ENCODE measurements around the gene PSMD6.

Gene PSMD6

DNA sequence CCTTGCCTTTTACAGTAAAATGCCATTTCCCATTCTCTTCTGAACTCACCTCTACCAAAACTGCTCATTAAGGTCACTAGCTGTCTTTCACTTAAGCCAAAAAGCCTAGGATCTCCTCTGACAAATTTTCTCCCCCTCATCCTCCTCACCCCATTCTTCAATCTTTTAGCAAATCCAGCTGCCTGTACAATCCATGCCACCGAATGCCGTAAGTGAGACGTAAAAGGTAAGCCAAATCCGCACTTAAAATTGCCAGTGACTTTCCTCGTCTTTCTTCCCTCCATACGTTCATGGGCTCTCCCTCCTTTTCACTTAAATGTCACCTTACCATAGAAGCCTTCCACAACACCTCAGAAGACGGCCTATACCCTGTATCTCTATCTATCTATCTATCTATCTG, 13.8 kb downstream of the PSMD6 start:
- DNase-seq, result no peak

DNA sequence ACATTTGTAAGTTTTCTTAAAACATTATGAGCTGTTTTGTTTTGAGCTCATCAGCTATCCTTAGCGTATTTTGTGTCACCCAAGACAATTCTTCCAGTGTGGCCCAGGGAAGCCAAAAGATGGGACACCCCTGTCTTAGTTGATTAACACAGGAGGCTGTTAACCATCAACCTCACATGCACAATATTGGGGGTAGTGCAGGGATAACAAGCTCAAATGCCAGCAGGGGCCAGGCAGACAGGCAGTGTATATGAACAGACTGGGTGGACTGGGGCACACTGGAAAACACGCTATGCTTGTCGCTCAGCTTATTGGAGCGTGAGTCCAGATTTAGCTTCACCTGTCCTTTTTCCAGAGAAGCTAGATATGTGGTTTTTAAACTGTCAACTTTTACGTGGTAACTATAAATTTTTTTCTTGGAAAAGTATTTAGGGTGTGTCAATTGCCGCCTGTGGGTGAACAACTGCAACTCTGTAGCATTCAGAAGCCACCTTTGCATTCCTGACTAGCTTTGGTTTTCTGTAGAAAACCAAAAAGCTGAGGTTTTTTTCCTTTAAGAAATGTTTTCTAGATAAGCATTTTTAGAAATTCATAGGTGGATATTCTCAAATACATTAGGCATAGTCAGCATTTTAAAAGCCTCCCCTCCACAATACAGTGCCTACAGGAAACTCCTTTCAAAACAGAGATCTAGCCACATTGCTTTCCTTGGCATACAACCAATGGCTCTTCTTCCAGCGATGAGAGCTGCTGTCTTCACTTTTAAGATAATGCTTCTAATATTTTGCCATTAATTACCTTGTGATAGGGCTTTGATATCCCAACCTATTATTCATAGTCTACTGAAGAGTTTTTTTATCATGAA, 14.6 kb downstream of the PSMD6 start:
- no peak for DNase-seq

DNA sequence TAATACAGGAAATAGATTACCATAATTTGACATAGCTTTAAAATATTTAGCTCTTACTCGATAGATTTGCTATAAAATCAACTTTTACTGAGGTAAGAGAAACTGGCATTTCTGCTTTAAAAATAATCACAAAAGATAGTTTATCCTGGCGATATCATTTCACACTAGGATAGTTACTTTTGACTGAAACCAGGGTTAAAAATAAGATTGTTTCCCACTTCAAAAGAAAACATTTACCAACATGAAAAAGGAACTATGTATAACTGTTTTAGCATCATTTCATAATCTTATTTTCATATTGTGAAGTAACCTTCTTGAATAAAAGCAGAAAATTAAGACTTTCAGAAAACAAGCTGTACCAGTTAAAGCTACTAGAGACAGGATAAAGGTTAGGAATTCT, 15.3 kb downstream of the PSMD6 start:
- no peak for DNase-seq

DNA sequence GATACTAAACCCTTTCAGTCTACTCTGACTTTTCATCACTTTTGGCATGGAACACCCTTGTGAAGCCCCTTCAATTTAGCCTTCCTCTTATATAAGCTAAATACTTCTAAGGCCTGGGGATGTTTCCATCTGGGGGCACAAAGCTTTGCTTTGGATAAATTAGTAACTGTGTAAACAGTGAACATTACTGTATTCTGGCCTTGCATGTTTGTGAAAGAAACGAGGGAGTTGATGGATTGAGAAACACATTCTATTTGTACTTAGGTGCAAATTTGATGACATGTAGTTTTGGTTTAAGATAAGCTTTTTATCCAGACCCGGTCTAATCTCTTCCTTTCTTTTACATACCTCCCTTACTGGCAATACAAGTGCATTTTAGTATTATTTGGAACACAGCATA, 19.7 kb downstream of the PSMD6 start:
- DNase-seq, result no peak

DNA sequence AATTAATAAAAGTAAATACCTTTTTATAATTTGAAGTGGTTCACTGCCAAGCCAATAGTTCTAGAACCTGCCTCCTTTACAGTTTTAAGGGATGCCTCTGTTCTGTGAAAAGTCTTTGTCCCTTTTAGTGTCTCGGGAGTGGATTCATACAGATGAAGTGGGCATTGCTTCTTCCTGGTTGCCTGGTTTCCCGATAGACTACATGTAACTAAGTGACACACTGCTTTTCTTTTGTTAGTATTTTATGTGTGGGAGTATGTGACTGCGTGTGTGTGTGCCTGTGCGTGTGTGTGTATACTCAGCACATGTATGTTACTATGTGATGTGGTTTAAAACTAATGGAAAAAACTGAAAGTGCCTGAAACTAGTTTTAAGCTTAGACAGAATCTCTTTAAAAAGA, 21.1 kb downstream of the PSMD6 start:
- no peak for DNase-seq

DNA sequence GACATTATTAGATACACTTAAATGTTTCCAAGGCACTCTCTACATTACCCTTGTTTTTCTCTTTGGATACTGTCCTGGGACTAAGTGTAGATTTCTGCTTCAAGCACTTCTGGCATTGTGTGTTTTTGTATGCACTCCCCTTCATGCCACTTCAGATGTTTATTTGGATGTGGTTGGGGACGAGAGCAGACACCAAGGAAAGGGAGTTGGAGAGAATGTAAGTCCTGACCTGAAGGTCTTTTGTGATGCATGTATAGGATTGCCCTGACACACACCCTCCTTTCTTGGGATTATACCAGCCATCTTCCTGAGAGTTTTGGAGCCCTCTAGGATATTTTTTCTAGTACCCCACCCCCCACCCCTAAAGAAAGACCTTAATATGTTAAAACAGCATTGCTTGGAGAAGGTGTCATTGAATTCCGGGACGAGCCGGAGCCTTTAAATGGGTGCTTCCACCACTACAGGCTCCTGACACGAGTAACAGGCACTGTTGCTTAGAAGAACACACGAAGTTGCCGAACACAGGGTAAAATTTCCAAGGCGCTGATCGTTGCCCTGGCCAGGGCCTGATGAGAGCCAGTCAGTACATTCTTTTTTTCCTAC, 22.7 kb downstream of the PSMD6 start:
- no peak for DNase-seq

DNA sequence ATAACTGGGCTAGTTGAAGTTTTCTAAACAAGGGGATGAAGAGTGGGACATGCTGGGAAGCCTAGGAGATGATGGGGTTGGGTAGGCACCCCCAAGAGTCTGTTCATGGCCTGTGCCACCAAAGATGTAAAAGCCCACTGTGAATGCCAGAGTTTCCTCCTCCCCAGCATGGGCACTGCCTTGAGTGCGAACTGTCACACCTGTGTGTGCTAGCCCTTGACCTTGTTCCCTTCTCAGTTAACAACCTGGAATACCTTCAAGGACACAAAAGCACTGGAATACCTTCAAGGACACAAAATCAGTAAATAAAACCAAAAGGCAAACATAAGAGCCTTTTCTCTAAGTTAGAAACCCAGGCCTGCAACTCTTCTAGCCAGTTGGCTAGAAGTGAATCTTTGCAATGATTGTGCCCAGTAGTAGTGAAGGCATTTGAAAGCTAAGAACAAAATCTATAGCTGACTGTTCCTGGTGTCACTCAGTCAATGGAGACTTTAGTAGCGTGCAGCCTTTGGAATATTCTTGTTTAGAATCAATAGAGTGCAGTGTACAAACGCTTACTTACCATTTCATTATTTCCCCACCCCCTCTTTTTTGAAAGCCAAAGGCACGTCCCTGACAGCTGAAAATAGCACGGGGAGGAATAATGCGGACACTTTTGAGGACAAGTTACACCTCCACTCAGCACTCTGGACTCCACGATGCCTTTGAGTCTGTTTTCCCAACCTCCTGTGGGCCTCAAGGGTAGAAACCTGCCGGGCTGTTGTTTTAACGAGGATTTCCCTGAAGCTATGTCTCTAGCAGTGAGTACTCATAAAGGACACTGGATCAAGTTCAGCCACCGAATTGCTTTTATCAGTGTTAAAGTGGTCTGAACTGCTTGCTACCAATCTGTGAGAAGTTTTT, 24.2 kb downstream of the PSMD6 start:
- no peak for DNase-seq

DNA sequence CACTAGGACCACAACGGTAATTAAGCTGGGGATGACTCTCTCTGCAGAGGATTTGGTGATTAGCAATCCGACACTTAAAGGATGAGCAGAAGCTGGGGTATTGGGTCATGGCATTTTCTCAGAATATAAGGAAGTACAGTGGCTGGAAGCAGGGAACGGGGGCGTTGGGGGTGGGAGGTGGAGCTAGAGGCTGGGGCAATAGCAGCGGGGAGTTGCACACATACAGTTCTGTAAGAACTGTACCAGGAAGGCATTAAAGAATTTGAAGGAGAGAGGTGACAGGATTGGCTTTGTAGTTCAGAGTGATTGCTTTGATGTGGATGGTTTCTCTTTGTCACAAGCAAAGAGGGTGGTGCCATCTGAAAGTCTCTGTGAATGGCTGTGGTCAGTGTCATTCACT, 28.2 kb downstream of the PSMD6 start:
- DNase-seq, result no peak

DNA sequence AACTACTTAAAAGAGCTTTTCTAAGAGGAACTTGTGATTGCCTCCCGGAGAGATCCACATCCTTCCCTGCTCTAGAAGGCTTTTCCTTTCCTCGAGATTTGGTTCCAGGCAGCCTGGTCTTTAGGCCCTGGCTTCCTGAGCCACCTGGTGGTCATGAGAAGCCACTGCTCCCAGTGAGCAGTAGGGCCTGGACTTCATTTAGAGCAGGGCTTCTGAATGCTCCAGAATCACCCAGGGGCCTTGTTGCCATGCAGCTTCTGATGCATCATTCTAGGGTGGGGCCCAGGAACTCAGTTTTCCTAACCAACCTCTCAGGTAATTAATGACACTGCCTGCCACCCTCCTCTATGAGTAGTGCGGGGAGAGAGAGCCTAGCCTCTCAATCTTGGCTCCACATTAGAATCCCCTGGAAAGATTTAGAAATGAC, 29.6 kb downstream of the PSMD6 start:
- DNase-seq, result no peak

DNA sequence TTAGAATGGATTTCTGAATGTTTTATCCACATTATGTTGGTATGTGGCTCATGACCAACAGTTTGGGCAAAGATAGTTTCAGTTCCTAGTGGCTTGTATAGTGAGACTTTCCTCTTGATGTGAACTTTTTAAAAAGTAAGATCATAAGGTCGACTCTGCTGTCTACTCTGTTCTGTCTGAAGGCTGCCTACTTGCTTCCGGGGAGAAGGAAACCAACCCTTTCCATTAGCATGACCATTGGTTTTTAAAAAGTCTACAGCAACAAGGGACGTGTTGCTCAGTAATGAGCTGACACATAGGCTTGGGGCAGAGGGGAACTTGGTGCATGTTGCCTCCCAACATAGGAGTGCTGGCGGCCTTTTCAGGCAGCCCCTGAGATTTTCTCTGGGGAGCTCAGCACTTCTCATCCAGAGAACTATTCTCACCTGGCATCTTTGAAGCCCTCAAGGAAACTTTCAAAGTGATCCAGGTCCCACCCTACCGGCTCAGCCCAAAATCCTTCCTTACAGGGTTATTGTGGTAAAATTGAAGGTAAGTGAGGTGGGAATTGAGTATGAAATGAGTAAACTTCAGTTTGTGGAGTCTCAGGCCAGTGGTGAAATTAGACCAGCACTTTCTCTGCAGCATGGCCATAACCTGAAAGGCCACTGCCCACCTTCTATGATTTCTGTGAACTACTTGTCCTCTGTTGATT, 30.6 kb downstream of the PSMD6 start:
- no peak for DNase-seq

DNA sequence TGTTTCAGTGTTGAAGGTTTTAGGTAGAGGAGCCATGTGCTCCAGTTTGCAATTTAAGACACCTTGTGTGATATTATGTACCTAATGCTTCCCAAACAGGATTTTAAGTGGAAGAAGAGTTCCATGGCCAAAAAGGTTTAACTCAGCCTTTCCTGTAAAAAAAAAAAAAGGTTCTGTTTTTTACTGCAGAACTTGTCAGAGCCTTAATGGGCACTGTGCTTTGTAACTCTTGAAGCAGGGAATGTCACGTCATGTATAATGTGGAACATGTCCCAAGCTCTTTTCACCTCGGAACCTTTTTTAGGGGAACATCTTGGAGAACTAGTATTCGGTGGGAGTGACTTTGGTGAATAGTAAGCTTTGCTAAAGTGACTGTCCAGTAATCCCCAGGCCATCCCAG, 31.6 kb downstream of the PSMD6 start:
- no peak for DNase-seq

DNA sequence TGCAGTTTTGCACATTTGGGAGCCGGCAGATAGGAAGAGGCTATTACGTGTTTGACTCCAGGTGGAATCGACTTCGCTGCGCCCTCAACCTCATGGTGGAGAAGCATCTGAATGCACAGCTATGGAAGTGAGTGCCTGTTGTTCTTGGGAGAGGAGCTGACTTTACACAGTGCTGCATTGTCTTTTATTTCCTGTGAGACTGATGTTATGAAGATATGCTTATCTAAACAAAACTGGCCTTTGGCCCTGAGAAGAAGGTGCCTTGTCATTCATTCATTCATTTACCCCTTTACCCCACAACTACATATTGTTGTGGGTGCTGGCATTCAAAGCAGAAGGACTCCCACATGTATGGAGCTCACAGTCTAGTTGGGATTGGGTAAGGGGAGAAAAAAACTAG, 32.6 kb downstream of the PSMD6 start:
- DNase-seq, result no peak

DNA sequence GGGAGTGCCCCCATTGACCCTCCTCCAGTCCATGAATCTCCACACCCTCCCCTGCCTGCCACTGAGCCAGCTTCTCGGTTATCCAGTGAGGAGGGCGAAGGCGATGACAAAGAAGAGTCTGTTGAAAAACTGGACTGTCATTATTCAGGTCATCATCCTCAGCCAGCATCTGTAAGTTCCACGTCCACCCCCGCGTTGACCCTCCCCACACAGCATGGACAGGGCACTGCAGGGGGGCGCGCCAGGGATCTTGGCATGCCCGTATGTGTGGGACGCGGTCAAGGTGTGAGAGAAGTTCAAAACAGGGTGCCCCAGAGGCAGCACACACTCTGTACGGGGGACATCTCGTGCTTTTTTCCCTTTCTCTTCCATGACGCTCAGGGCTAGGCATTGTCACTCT, 33.1 kb downstream of the PSMD6 start:
- no peak for DNase-seq

DNA sequence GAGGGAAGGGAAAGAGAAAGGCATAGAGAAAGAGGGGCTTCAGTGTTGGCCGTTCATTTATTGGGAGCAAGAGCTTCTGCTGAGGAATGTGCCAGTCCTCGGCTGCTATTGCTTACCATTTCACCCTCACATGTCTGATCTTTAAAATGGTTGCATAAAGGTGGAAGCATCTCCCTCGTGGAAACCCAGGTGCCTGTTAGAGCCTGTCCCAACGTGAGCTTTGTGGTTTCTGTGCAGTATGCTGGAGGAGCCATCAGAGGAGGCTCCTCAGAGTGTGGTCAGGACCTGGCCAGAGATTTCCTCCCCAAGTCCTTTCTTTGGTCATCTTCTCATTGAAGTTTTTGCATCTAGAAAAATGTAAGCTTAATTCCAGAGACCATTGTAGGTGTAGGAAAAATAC, 34.4 kb downstream of the PSMD6 start:
- no peak for DNase-seq

DNA sequence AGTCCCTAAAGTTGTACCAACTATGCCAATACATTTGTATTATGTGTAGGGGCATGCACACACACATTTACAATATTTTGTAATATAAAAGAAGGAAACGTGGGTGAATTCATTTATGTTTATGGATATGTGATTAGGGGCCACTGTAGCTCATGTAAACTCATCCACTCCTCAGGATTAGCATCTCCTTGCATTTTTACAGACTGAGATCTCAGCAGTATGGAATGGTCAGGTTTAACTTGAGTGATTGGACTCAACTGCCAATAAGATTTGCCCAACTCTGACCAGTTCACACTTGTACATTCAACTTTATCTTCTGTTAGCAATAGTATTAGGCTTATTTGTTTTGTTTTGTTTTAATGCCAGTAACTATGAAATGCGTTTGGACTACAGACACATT, 36.5 kb downstream of the PSMD6 start:
- no peak for DNase-seq

DNA sequence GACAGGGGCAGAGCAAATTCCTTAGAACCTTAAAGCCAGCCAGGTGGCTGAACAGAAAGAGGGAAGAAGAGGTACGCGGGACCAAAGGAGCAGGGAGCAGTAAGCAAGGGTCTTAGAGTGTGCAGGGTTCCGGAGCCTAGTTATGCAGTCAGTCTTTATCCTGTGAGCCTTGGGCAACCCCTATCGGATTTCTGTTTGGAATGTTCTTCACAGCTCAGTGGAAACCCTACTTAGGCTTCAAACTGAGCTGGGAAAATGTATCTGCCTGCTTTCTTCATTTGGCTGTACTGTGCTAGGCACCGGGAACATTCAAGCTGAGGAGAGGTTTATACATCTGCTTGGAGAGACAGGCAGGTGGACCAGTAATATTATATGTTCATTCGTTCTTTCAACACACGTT, 37.1 kb downstream of the PSMD6 start:
- no peak for DNase-seq

DNA sequence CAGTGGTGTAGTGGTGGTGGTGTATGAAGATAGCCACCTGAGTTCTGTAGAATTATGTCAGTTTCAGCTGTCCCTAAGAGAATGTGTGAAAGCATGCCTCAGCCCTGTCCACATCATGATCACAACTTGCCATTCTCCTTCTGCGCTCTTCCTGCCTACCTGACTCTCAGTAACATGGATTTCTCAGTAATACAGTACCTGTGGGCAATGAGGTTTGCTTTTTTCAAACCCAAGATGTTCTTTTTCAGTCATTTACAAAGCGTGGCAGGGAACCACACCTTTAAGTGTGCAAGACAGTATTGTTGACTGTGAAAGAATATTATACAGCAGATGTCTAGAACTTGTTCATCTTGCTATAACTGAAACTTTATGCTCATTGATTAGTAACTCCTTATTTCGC, 38.9 kb downstream of the PSMD6 start:
- DNase-seq, result no peak

DNA sequence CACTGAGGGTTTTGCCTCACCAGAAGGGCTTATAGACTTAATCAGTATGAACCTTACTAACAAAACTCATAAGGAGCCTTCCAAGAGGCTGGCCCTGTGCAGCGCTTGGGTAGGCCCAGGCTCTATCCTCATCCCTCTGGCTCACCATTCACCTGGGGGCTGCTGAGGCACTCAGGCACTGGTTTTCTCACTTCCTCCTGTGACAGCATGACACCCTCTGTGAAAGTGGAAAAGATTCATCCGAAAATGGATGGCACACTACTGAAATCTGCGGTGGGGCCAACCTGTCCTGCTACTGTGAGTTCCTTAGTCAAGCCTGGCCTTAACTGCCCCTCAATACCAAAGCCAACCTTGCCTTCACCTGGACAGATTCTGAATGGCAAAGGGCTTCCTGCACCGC, 41.3 kb downstream of the PSMD6 start:
- no peak for DNase-seq

DNA sequence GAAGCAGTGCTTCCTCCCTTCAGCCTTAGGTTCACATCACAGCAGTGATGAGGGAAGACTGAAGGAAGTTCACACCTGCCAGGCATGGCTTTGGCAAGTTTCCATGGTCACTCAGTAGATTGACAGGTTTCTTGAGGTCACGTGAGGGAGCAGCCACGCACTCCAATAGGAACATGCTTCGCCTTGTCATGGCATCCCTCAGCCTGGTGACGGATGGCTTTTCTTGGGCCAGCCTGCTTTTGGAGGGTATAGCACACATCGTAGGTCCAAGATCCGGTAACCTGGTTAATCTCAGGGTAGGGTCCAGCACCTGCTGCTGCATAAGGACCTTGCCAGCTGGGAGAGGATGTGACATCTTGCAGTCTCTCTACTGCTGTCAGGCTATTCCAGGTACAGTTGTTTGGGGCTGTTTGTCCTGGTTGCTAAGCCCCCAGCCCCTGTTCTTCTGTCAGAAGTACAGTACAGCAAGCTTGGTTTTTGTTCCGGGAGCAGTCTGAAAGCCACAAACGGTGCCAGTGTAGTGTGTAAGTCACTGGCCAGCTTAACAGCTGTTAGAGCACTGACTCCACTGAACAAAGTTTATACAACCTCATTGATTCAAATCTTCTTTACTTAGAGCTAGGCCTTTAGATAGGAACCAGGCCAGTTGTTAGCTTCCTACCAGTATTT, 42.3 kb downstream of the PSMD6 start:
- DNase-seq, result no peak

DNA sequence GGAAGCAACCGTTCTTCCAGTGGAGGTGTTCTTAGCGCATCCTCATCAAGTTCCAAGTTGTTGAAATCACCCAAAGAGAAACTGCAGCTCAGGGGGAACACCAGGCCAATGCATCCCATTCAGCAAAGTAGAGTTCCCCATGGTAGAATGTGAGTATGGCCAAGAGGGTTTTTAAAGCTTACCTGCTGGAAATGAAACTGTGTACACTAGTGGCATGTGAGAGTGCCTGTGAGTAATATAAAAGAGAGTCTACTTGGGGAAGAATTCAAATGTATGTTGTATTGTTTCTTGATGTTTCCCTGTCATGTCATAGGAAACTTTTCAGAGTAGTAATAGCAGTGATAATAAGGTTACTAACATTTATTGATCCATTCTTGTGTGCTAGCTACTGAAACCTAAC, 43.3 kb downstream of the PSMD6 start:
- no peak for DNase-seq

DNA sequence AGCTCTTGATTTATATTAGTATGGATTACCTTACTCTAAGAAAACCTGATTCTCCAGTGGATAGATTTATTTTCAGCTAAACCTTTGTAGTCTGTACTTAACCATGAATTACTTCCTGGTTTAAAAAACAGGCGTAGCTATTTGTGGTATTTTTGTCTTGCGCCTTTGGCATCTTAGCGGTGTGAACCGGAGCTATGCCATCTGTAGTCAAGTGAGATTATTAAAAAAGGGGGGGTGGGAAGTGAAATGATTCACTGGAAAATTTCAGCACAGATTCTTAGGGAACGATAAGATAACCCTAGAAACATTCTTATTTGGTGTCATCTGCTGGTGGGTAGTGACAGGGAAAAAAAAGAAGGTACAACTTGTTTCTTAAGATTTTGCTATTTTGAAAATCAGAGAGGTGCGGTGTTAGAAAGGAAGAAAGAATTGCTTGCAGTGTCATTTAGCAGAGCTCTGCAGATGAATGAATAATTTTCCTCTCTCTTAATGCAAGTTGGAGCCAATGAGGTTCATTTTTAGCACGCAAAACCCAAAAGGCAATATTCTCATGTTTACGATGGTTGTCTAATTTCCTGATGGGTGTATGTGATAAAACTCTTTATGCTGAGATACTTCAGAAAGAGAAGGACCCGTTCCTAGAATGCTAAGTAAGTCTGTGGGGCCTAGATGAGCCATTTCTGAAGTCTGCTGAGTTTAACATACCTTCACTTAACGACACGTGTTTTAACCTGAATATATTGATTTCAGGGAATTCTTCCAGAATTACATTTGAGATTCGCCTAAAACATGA, 44.0 kb downstream of the PSMD6 start:
- no peak for DNase-seq
